C4-2B (cell line): ENCODE measurements around the gene SZRD1.

ENCODE experiments used
- CTCF ChIP-seq: fragments of 450-650 bp; conservative IDR thresholded peaks from 2 replicates; pipeline ENCODE4 v1.5.1; 2017; ENCODE audit warnings: mild to moderate bottlenecking
- ZFX ChIP-seq: fragments of 450-650 bp; IDR thresholded peaks from 2 replicates; pipeline ENCODE4 v1.6.1; 2017

DNA sequence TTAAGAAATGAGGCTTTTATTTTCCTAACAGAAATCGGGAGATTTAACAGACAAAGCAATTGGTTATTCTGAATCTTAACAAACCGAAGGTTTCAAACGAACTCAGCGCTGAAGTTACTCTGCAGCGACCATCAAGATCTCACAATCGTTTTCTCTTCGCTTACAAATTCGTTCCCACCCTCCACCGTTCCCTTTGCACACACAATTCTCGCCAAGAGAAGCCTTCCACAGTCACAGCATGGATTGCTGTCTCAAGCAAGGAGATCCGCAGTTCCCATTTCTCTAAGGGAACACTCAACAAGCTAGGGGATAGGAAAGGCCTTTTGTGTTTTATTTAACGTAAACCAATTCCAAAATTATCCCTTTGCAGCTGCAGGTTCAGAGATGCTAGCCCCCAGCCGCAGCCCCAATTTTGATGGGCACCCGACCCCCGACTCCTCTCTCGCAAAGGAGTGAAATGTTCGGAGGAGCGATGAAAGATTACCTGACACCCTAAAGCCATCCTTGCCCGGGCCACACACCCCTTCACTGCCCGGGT is 15.5 kb upstream of the SZRD1 start:
- TF ChIP-seq CTCF (no peak), ZFX (no peak)
